ENCODE data around the gene TMEM217. TPM values are rescaled to one million over a fixed set of nuclear protein-coding genes. Genes with fewer than 3 reads are reported as not detected.
A peak's percentile ranks its signal among the peaks of the same experiment; 100 is the strongest.

Gene TMEM217
- total RNA-seq, 1 experiment from 2014 or later, result 0.36 TPM

DNA sequence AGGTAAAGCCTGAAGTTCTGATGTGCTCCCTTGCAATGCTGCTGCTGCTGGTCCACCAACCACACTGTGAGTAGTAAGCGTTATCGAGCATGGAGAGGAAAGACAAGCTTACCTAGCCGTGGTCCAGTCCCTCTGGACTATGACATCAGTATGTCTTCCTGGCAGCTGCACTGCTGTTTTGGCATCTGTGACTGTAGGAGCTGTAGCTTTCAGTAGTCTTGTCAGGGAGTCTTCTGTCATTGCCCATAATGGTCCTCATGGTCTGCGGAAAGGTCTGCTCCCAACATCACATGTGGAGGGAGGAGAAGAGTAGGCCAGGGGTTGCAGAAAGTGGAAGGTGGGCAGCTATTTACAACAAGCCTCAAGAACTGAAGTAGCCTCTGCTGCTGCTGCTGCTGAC lies 26.8 kb upstream of the TMEM217 start:
- Histone ChIP-seq H3K36me3 (peaks cover 18% of the 10 kb centered on the region), H3K4me3 (no peak overlapping the region), H3K9me3 (no peaks in the 10 kb centered on the region), H3K27me3 (no peaks in the 10 kb centered on the region)
- peak; percentile 5 for DNase-seq

DNA sequence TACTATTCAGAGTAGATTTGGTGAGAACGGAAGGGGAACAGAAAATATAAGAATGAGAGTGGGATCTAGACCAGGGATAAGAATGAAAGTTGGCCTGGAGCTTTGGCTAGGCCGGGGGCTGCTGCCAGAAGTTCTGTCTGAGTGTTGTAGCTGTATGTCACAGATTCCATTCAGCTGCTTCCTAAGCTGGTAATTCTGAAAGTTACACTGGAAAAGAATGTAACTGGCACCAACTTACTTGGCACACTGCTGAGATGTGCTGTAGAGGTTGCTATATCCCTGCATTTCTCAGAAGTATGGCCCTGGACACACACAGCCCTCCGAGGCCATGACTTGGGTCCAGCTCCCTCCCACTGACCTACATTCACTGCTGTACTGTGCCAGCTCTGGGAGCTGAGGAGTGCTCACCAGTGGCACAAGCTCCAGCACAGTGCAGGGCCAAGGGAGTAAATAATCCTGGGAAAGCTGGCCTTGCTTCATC lies 25.8 kb upstream of the TMEM217 start:
- H3K4me3 ChIP-seq, result no peak overlapping the region
- H3K36me3 ChIP-seq, result peaks cover 16% of the 10 kb centered on the region
- no peaks in the 10 kb centered on the region for H3K9me3 ChIP-seq
- H3K27me3 ChIP-seq, result no peaks in the 10 kb centered on the region
- DNase-seq, result peak; percentile 90

DNA sequence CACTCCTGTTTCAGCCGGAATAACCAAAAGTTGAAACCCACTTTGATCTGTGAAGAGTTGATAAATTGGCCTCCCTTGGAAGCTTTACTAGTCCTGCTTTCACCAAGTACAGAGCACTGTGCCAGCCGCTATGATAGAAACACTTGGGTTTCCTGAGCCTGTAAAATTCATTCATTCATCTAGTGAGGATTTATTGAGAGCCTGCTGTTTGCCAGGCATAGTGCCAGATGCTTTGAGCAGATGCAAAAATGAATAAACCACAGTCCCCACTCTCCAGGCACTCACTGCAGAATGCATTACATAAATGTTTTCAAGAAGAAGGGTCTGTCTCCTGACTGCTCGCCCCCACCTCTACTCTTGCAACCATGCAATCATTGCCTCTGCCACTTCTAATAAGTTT lies 25.3 kb upstream of the TMEM217 start:
- Histone ChIP-seq H3K27me3 (no peaks in the 10 kb centered on the region), H3K36me3 (peaks cover 16% of the 10 kb centered on the region), H3K9me3 (no peaks in the 10 kb centered on the region), H3K4me3 (no peak overlapping the region)
- peak; percentile 42 for DNase-seq

GRCh38 chr6:37282371-37282770 lies 24.4 kb upstream of the TMEM217 start:
- no peaks in the 10 kb centered on the region for H3K27me3 ChIP-seq
- DNase-seq, result no peak
- H3K4me3 ChIP-seq, result no peak overlapping the region
- H3K36me3 ChIP-seq, result peaks cover 16% of the 10 kb centered on the region
- H3K9me3 ChIP-seq, result no peaks in the 10 kb centered on the region

DNA sequence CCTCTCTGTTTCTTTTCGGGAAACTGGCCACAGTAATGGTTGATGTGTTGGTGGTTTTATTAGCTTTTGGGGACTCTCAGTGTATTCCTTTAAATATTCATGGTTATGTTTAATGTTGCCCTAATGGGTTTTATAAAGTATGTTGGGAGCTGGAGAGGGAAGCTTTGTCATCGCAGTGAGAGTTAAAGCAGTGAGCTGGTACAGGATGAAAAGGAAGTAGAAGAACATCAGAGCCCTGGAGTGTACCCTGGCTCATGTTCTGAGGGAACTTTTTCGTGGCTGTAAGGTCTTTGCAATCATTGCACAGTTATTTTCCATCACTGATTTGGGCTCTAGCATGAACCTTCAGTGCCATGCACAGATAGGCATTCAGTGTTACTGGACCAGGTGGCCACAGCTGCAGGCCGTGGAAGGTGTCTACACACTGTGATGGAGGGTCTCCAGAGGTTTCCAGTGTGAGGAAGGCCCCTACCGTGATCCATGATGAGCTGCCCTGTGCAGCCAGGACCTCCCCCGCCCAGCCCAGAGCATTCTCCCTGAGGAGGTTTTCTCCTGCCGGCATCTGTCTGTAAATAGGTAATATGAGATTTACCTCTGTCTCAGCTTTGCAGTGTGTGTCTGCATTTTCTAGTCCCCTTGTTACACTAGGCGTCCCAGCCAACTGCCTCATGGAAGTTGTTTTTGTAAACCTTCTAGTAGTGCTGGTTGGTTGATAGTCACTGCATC lies 22.4 kb upstream of the TMEM217 start:
- DNase-seq, result no peak
- no peaks in the 10 kb centered on the region for H3K9me3 ChIP-seq
- peaks cover 12% of the 10 kb centered on the region for H3K36me3 ChIP-seq
- no peak overlapping the region for H3K4me3 ChIP-seq
- no peaks in the 10 kb centered on the region for H3K27me3 ChIP-seq

- Histone ChIP-seq H3K9me3 (no peaks in the 10 kb centered on the region), H3K36me3 (peaks cover 8% of the 10 kb centered on the region), H3K27me3 (no peaks in the 10 kb centered on the region), H3K4me3 (no peak overlapping the region)
- DNase-seq, result no peak
These were observed 21.6 kb upstream of the TMEM217 start for GRCh38 chr6:37279366-37280134.

DNA sequence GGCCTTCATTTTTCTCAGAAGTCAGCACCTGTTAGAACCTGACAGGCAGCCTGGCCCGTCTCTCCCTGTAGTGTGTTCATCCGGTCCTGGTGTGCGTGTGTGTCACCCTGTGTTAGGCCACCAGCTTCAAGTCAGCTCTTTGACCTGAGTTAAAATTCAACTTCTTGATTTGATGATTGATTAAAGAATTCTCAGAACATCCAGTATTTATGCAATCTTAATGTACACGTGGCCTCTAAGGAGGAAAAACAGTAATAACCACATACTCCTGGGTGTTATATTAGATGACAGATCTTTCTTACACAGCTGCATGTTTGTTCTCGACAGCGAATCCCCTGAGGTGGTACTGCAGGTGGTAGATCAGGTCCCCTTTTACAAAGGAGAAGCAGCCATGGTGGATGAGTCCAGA lies 19.1 kb upstream of the TMEM217 start:
- H3K9me3 ChIP-seq, result no peaks in the 10 kb centered on the region
- peaks cover 6% of the 10 kb centered on the region; the same call in 1 of the 2 replicates for H3K36me3 ChIP-seq
- H3K27me3 ChIP-seq, result no peaks in the 10 kb centered on the region
- DNase-seq, result no peak
- H3K4me3 ChIP-seq, result no peak overlapping the region

DNA sequence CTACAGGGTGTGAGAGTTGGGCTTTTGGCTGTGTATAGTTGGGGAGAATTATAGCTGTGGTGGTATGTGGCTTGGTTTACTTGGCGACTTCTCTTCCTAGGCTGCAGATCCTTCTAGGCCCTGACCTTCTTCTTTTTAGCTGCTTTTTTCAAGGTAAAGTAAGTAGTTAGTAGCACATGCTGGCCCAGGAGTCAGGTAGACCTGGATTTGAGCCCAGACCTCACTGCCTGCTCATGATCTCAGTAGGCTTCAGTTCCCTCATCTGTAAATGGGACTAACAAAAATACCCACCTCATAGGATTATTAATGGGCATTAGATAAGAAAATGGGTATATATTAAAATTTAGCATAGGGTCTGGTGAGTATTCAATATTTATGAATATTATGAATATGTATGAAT lies 17.4 kb upstream of the TMEM217 start:
- Histone ChIP-seq H3K9me3 (no peaks in the 10 kb centered on the region), H3K36me3 (peaks cover 6% of the 10 kb centered on the region; the same call in 1 of the 2 replicates), H3K27me3 (no peaks in the 10 kb centered on the region), H3K4me3 (no peak overlapping the region)
- DNase-seq, result no peak

GRCh38 chr6:37273690-37274089 lies 15.7 kb upstream of the TMEM217 start:
- no peak for DNase-seq
- Histone ChIP-seq H3K9me3 (no peaks in the 10 kb centered on the region), H3K4me3 (no peak overlapping the region), H3K36me3 (peaks cover 12% of the 10 kb centered on the region), H3K27me3 (no peaks in the 10 kb centered on the region)

DNA sequence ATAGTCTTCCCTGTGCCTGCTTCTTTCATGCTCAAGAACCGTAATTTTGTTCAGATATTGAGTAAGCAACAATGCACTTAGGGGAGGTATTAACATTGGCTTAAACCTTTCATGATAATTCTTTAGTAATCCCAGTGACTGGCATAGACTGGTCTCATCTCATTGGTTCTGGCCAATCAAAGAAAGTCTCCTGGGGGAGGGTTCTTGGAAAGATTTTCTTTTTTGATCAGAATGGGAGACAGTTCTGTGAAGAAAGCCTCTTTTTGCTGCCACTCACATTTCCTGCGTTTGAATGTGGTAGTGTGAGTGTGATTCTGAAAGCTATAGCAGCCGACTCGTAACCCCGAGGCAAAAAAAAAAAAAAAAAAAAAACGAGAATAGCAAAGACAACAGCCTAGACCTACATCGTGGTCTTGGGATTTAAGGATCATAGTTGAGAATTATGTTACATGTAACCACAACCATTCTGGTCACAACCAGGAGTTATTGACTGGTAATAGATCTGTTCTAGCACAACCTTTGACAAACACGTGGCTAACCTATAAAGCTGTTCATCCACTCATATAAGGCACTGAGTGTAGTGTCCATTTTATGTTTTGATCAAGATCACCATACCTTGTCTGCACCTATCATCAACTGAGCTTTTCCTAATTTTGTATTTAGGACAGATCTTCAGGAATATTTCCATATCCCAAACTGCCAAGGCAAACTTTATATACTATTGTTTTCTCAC lies 15.1 kb upstream of the TMEM217 start:
- Histone ChIP-seq H3K36me3 (peaks cover 12% of the 10 kb centered on the region), H3K27me3 (no peaks in the 10 kb centered on the region), H3K4me3 (no peak overlapping the region), H3K9me3 (no peaks in the 10 kb centered on the region)
- DNase-seq, result no peak

DNA sequence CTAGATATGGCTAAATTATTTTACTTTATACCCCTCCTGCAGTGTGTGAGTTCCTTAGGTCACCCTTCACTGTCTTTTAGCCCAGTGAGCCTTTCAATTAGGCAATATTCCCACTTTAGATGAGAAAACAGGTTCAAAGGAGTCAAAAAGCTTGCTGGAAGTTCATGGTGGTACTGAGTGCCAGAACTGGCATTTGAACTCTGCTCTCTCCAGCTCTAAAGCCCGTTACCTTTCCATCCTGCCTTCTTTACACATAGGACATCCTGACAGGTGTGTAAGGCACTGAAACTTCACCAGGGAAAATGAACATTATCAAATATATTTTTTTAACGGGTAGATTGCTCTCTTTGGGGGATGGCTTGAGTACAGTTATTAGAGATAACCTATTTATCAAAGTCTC lies 11.2 kb upstream of the TMEM217 start:
- no peaks in the 10 kb centered on the region for H3K9me3 ChIP-seq
- no peak overlapping the region for H3K4me3 ChIP-seq
- H3K27me3 ChIP-seq, result no peaks in the 10 kb centered on the region
- H3K36me3 ChIP-seq, result peaks cover 10% of the 10 kb centered on the region
- no peak for DNase-seq

DNA sequence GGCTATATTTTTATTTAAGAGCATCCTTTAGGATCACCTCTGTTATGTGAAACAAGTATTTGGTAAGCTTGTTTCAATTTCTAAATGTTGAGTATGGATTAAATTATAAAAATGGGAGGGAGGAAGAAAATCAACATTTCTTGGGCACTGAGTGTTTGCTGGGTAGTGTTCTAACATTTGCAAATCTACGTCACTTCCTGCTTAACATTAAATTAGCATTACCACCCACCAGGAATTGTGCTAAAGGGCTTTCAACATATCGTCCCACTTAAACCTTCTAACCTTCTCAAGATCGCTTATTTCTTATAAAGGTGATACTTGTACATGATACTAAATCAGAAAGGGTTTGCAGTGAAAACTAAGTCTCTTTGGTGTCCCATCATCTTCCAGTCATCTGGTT lies 7.9 kb upstream of the TMEM217 start:
- no peaks in the 10 kb centered on the region for H3K9me3 ChIP-seq
- DNase-seq, result no peak
- no peaks in the 10 kb centered on the region for H3K27me3 ChIP-seq
- H3K4me3 ChIP-seq, result no peak overlapping the region
- H3K36me3 ChIP-seq, result peaks cover 6% of the 10 kb centered on the region

- H3K36me3 ChIP-seq, result peaks cover 5% of the 10 kb centered on the region
- DNase-seq, result no peak
- no peak overlapping the region for H3K4me3 ChIP-seq
- no peaks in the 10 kb centered on the region for H3K9me3 ChIP-seq
- H3K27me3 ChIP-seq, result no peaks in the 10 kb centered on the region
These were observed 7.1 kb upstream of the TMEM217 start for GRCh38 chr6:37265001-37265400.

GRCh38 chr6:37262446-37263026 lies 4.6 kb upstream of the TMEM217 start:
- H3K9me3 ChIP-seq, result no peaks in the 10 kb centered on the region
- DNase-seq, result no peak
- no peaks in the 10 kb centered on the region for H3K27me3 ChIP-seq
- no peak overlapping the region for H3K4me3 ChIP-seq
- no peaks in the 10 kb centered on the region for H3K36me3 ChIP-seq

- Histone ChIP-seq H3K36me3 (no peaks in the 10 kb centered on the region), H3K9me3 (no peaks in the 10 kb centered on the region), H3K27me3 (no peaks in the 10 kb centered on the region), H3K4me3 (no peak overlapping the region)
- no peak for DNase-seq
These were observed 3.3 kb upstream of the TMEM217 start for GRCh38 chr6:37261198-37261597.

DNA sequence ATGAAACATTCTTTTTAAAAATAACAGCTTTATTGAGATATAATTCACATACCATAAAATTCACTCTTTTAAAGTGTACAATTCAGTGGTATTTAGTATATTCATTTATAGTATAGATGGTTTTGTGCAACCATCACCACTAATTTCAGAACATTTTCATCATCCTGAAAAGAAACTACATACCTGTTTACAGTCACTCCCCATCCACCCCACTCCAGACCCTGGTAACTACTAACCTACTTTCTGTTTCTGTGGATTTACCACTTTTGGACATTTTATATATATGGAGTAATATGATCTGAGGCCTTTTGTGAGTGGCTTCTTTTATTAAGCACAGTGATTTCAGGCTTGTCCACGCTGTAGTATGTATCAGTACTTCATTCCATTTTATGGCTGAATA lies 2.5 kb upstream of the TMEM217 start:
- Histone ChIP-seq H3K9me3 (no peaks in the 10 kb centered on the region), H3K36me3 (no peaks in the 10 kb centered on the region), H3K27me3 (no peaks in the 10 kb centered on the region), H3K4me3 (no peak overlapping the region)
- DNase-seq, result no peak

DNA sequence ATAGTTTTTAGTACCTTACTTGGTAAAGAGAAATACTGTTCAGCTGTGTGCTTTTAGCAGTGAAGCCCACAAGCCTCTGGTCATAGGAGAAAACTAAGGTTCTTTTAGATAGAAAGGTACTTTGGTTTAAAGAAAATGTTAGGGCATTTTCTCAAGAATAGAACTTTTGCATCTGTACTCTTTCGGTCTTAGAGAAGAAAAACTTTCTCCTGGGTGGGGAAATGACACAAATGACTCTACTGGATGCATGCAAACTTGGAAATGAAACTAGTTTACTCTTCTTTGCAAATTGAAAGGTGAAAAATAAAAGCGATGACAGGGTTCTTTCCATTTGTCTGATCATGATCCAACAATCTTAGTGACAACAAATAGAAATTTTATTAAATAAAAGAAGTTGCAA lies 2.1 kb upstream of the TMEM217 start:
- H3K9me3 ChIP-seq, result no peaks in the 10 kb centered on the region
- no peak overlapping the region for H3K4me3 ChIP-seq
- no peaks in the 10 kb centered on the region for H3K27me3 ChIP-seq
- H3K36me3 ChIP-seq, result no peaks in the 10 kb centered on the region
- DNase-seq, result no peak

Measured in MG63 (cell line).